GM21619 (cell line): ENCODE data around the gene PITPNB.

Experiments used
- ATAC-seq: cut with Tn5 transposase; IDR thresholded peaks from one replicate; pipeline ENCODE4 v1.9.1; 2021; ENCODE audit not compliant: unreplicated experiment

Gene PITPNB

GRCh38 chr22:27919222-27919941 is at the start of gene PITPNB:
Gene PITPNB, minus strand, starts transcription at chr22:27919256. Its CDS starts 65 bp downstream, at chr22:27919191.
- peak; percentile 73 for ATAC-seq

- ATAC-seq: no peak
These were observed 47.4 kb upstream of the PITPNB start for GRCh38 chr22:27966168-27967064.

- ATAC-seq: no peak
These were observed 43.4 kb upstream of the PITPNB start for GRCh38 chr22:27962268-27963044.

GRCh38 chr22:27961680-27962079 is 42.6 kb upstream of the PITPNB start:
- no peak for ATAC-seq

- ATAC-seq: no peak
These were observed 42.1 kb upstream of the PITPNB start for GRCh38 chr22:27961182-27961581.

- ATAC-seq: no peak
These were observed 40.5 kb upstream of the PITPNB start for GRCh38 chr22:27959335-27960090.

GRCh38 chr22:27952779-27953178 is 33.7 kb upstream of the PITPNB start:
- ATAC-seq: no peak

GRCh38 chr22:27952091-27952490 is 33.0 kb upstream of the PITPNB start:
- no peak for ATAC-seq

GRCh38 chr22:27949421-27949820 is 30.4 kb upstream of the PITPNB start:
- no peak for ATAC-seq

- ATAC-seq: no peak
These were observed 29.5 kb upstream of the PITPNB start for GRCh38 chr22:27948569-27948968.

GRCh38 chr22:27947448-27947847 is 28.4 kb upstream of the PITPNB start:
- no peak for ATAC-seq

- ATAC-seq: no peak
These were observed 22.1 kb upstream of the PITPNB start for GRCh38 chr22:27941143-27941542.

GRCh38 chr22:27937453-27937852 is 18.4 kb upstream of the PITPNB start:
- no peak for ATAC-seq

GRCh38 chr22:27935897-27936296 is 16.8 kb upstream of the PITPNB start:
- ATAC-seq: no peak

GRCh38 chr22:27934069-27934468 is 15.0 kb upstream of the PITPNB start:
- ATAC-seq: no peak

GRCh38 chr22:27933186-27933983 is 14.3 kb upstream of the PITPNB start:
- no peak for ATAC-seq

- ATAC-seq: no peak
These were observed 11.4 kb upstream of the PITPNB start for GRCh38 chr22:27930331-27931060.

- ATAC-seq: no peak
These were observed 8.6 kb upstream of the PITPNB start for GRCh38 chr22:27927608-27928007.

GRCh38 chr22:27925331-27925730 is 6.3 kb upstream of the PITPNB start:
- no peak for ATAC-seq
